Measurements from ENCODE around the gene CROT.
"Not testable (repeated sequence)": the region's sequence is repeated elsewhere in the genome, so short reads cannot be mapped to it uniquely, and the experiment has no call there.

Gene CROT

GRCh38 chr7:87345166-87345927 lies at the start of gene CROT:
Gene CROT (plus strand): TSS chr7:87345664. CDS start chr7:87349069, 3,405 bp downstream.
- peak; percentile 97 for DNase-seq (ENCODE audit: low spot score)

- no peak for DNase-seq (ENCODE audit: low spot score)
Observed at GRCh38 chr7:87300756-87301155, 44.7 kb upstream of the CROT start.

DNA sequence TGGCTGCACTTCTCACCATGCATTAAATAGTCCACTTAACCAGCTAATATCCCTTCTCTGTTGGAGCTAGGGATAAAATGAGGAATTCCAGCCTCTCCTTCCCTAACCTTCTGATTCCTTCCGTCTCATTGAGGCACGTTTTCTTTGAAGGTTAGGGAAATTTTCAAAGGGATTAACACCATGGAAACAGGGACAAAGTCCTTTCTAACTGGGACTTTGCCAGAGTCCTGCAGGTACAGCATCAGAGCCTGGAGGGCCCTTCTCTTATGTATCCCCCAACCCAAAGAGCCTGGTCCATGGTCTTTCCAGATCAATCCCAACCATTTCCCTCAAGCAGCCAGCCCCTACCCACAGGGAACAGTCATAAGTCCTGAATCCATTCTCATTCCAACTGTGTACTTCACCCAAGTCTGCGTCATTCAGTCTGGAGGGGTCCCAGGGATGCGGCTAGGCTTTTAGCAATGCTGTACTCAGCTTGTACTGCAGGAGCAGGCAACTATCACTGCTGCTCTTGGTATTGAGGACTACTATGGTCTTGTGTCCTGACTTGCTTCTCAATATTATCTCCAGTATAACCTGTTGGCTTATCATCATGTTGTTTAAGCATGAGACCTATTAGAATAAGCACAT lies 34.6 kb upstream of the CROT start:
- DNase-seq (ENCODE audit: low spot score), result no peak

- peak; percentile 53 for DNase-seq (ENCODE audit: low spot score)
Observed at GRCh38 chr7:87312215-87312865, 33.1 kb upstream of the CROT start.

GRCh38 chr7:87316097-87316700 lies 29.3 kb upstream of the CROT start:
- DNase-seq (ENCODE audit: low spot score), result no peak

DNA sequence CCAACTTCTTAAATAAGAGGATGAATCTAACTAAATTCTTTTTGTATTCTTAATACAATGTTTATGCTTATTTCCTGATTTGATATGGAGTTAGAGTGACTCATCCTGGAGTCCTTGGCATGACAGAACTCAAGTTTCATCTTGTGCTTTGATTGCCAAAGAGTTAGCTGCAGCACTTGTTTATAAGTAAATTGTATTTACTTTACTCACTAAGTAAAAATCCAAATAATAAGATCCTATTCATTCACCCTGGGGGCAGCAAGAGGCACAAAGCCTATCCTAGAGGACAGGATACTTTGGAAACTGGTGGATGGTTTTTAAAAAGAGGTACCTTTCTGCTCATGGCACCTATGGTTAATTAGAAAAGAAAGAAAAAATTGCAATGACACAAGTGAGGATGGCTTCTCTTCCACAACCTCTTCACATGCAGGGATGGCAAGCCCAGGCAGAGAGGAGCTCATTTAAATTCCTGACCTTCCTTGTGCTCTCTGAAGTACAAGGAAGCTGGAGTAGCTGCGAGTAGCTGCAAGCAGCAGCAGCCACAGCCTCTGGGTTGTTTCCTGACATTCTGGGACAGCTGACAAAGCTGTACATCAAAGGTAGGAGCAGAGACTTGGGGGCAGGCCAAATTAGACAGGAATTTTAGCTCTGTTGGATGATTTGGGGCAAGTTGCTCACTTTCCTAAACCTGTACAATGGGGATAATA lies 28.5 kb upstream of the CROT start:
- DNase-seq (ENCODE audit: low spot score), result no peak

- DNase-seq (ENCODE audit: low spot score), result no peak
Observed at GRCh38 chr7:87317691-87318245, 27.7 kb upstream of the CROT start.

DNA sequence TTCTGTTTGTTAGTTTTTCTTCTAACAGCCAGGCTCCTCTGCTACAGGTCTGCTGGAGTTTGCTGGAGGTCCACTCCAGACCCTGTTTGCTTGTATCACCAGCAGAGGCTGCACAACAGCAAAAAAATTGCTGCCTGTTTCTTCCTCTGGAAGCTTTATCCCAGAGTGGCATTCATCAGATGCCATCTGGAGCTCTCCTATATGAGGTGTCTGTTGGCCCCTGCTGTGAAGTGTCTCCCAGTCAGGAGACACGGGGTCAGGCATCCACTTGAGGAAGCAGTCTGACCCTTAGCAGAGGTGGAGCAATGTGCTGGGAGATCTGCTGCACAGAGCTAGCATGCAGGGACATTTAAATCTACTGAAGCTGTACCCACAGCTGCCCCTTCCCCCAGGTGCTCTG lies 26.7 kb upstream of the CROT start:
- no peak for DNase-seq (ENCODE audit: low spot score)

DNA sequence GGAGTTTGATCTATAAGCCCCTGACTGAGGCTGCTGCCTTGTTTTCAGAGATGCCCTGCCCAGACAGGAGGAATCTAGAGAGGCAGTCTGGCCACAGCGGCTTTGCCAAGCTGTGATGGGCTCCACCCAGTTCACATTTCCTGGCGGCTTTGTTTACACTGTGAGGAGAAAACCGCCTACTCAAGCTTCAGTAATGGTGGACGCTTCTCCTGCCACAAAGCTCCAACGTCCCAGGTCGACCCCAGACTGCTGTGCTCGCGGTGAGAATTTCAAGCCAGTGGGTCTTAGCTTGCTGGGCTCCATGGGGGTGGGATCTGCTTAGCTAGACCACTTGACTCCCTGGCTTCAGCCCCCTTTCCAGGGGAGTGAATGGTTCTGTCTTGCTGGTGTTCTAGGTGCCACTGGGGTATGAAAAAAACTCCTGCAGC lies 26.3 kb upstream of the CROT start:
- not testable (repeated sequence) for DNase-seq (ENCODE audit: low spot score)

DNA sequence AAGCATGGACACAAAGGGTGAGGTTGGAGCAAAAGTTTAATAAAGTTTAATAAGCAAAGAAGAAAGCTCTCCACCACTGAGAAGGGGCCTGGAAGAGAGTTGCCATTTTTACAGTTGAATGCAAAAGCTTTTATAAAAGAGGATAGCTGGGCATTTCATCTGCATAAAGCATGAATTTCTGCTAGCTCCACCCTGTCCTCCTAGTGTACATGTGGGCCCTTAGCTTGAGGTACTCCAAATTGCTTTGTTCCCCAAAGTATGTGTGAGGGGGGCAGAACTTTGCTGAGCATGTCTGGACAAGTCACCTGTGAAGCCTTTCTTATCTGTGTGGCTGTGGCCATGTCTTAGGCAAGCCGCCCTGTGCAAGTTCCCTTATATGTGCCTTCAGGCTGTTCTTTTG lies 22.6 kb upstream of the CROT start:
- DNase-seq (ENCODE audit: low spot score), result no peak

DNA sequence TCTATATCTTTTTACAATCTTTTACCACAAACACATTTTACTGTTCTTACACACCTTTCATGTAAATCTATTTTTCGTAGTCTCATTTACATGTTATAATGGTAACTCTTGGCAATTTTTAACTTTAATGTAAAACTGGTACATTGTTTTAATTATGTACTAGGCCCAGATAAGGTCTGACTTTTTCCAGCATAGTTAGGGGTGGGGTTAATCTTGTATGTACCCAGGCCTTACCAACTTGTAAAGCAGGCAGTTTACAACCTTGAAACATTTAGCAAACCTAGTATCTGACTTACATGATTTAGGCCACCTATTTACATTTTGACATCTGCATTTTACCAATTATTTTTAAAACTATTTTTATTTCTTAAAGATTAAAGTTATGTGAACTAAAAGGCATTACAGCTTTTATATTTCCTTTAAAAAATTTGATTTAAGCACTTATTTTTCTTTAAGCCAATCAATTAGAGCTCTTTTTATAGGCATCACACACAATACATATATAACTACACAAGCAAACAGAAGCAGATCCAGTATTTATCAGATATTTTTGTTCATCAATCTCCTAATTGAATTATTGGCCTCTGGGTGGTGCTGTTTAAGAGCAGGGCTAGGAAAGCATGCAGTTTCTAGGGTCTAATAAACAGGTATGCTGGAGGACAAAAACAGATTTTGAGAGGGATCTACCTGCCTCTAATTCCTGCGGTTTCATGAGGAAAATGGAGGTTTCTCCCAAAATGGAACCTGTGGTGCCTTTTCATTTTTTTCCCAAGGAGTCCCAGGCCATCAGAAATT lies 19.7 kb upstream of the CROT start:
- no peak for DNase-seq (ENCODE audit: low spot score)

DNA sequence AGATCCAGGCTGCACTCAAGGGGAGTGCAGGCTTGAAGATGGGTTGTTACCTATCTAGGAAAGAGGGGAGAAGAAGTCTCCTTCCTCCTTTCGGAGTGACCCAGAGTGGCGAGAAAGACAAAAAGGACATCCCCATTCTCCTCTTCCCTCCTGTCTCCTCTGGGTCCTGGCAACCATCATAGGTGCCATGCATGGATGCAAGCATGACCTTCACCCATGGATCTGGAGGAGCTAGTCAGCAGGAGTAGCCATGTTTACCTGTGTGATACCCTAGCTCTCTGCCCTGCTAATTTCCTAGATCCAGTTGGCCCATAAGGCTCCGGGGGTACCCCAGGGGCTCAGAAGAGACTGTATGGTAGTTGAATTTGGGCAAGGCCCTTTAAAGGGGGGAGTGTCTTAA lies 17.2 kb upstream of the CROT start:
- DNase-seq (ENCODE audit: low spot score), result no peak

DNA sequence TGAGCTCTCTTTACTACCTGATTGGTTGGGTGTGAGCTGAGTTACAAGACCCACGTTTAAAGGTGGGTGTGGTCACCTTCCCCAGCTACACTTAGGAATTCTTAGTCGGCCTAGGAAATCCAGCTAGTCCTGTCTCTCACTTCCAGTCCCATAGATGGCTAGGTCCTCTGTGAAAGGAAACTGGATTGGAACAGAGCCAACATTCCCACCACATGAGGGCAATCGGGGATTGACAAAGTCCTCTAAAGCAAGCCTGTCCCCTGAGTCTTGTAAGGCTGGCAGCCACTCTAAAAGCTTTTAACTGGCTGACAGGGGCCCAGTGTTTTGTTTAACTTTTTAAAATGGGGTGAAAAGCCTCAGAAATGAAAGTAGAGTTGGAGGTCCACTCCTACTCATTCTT lies 15.1 kb upstream of the CROT start:
- DNase-seq (ENCODE audit: low spot score), result no peak

DNA sequence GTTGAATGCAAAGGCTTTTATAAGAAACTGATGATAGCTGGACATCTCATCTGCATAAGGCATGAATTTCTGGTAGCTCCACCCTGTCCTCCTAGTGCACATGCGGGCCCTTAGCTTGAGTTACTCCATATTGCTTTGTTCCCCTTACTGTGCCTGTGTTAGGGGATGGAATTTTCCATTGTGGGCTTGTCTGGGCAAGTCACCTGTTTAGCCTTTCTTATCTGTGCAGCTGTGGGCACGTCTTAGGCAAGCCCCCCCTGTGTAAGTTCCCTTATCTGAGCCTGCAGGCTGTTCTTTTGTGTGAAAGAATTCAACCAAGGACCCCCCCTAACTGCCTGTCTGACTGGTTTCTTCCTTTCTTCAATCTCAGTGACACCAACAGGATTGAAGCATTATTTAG lies 14.5 kb upstream of the CROT start:
- no peak for DNase-seq (ENCODE audit: low spot score)

GRCh38 chr7:87331687-87332252 lies 13.7 kb upstream of the CROT start:
- no peak for DNase-seq (ENCODE audit: low spot score)

DNA sequence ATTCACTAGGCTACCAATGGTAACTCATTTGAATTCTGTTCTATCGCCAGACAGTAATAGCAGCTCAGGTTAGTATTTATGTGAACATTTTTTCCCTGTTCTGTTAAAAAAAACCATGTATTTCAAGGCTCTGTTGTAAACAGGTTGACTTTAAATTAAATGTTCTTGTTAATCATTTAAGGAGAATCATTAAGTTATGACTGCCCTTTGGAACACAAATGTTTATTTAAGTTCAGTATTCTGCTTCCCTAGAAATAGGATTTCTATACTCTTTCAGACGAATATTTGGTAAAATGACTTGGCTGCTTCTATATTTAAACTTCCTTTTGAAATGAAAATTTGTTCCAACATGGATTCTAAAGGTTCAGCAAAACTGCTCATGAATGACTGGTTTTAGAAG lies 13.1 kb upstream of the CROT start:
- no peak for DNase-seq (ENCODE audit: low spot score)

DNA sequence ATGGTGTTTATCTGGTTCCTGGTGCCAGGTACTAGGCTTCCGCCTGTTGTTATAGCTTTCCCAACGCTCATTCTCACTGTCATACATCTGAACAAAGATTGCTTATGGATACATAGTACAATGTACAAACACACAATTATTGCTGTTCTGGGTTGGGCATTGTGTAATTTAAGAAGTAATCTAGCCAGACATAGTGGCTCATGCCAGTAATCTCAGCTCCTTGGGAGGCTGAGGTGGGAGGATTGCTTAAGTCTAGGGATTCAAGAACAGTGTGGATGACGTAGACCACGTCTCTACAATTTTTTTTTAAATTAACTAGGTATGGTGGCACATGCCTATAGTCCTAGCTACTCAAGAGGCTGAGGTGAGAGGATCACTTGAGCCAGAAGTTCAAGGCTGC lies 9.3 kb upstream of the CROT start:
- DNase-seq (ENCODE audit: low spot score), result no peak

GRCh38 chr7:87337331-87337730 lies 8.1 kb upstream of the CROT start:
- no peak for DNase-seq (ENCODE audit: low spot score)

GRCh38 chr7:87339373-87339897 lies 6.0 kb upstream of the CROT start:
- no peak for DNase-seq (ENCODE audit: low spot score)

DNA sequence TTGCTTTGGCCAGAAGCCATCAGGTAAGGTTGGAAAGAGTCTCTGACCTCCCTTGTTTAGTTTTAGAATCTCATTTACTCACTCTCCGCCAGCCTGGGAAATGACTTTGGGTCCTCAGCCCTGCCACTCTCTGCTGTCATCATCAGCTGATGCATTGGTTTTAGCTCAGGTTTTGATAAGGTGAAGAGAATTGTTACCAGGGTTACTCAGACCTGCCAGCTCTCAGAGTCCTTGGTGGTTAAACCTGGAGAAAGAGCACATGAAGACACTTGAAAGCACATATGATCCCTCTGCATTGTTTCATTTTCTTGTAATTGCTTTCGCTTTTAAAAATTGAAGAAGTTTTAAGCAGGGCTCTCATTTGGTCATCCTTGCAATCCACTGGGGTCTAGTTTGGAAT lies 4.0 kb upstream of the CROT start:
- no peak for DNase-seq (ENCODE audit: low spot score)

All from putamen (tissue), 1 donor.